Left forelimb (tissue), 1 donor: Measurements from ENCODE around the gene PSMG3.
"Not testable (repeated sequence)": the region's sequence is repeated elsewhere in the genome, so short reads cannot be mapped to it uniquely, and the experiment has no call there.

Experiments
- DNase-seq: peaks from one replicate; pipeline ENCODE4 v3.0.0-alpha.2; 2018; ENCODE audit warnings: low spot score

PSMG3 gene

GRCh38 chr7:1596181-1597043 lies 26.6 kb upstream of the PSMG3 start:
- DNase-seq, result no peak

DNA sequence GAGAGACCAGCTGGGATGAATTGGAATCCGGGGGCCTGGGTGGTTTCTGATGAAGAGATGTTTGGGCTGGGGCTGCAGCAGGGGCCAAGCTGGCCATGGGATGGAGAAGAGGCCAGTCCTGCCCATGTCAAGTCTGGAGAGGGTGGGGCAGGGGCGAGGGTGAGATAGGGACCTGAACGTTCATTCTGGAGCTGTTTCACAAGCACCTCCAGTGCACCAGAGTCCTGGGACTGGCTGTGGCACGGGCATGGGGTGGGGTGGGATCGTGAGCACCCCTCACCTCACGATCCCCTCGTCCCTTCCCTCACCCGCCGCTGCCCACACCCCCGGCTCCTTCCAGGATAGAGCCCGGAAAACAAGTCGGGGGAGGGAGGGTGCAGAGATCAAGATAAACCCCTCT lies 25.8 kb upstream of the PSMG3 start:
- no peak for DNase-seq

DNA sequence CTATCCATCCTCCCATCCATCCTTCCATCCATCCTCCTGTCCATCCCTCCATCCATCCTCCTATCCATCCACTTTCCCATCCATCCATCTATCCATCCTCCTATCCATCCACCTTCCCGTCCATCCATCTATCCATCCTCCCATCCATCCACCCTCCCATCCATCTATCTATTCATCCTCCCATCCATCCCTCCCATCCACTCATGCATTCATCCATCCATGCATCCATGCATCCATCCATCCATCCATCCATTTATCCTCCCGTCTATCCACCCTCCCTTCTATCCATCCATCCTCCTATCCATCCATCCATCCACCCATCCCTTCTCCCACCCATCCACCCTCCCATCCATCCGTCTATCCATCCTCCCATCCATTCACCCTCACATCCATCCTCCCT lies 25.2 kb upstream of the PSMG3 start:
- no peak for DNase-seq

GRCh38 chr7:1593904-1594421 lies 24.1 kb upstream of the PSMG3 start:
- no peak for DNase-seq

DNA sequence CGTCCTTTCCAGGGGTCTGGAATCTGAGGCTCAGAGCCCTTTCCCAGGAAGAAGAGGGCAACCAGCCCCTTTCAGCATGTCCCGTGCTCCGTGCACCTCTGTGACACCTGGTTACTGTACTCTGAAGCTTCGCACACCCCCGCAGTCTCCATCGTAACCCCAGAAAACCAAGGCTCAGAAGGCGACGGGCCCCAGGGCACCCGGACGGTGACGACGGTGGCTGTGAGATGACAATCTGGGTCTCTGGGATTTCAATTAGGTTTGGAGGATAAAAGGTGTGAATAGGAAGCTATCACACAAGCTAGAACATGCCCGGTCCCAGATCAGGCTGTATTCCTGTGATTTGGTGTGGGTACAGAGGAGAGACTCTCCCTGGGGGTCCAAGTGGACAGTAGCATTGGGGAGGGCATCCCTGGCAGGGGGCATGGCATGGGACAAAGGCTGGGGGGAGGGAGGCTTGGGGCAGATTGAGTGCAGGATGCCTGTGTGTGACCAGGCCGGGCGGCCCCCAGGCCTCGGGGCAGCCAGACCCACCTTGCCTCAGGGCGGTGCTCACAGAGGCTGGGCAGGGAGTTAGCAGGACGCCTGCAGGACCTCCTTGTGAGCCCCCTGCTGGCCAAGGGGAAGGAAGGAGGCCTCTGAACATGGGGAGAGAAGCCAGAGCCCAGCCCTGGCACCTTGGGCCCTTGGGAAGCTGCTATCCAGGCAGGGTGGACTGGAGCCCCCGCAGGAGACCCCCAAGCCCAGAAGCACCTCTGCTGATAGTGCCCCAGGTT lies 23.4 kb upstream of the PSMG3 start:
- no peak for DNase-seq

GRCh38 chr7:1592299-1592871 lies 22.6 kb upstream of the PSMG3 start:
- no peak for DNase-seq

DNA sequence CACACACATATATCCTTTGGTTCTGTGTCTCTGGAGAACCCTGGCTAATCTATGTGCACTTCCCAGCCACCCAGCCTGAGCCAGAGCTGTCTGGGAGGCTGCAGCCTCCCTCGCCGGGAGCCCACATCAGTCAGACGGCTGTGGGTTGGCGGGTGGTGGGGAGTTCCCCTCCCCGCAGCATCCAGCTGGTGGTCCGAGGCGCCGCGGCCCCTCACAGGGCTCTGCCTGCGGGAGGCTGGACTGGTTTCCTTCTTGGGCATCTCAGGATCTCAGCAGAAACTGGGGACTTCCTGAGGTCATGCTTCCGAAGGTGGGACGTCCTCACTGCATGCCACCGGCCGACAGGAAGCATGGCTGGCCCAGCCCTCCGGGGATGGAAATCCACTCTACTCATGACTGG lies 22.0 kb upstream of the PSMG3 start:
- no peak for DNase-seq

GRCh38 chr7:1591396-1591795 lies 21.6 kb upstream of the PSMG3 start:
- no peak for DNase-seq

DNA sequence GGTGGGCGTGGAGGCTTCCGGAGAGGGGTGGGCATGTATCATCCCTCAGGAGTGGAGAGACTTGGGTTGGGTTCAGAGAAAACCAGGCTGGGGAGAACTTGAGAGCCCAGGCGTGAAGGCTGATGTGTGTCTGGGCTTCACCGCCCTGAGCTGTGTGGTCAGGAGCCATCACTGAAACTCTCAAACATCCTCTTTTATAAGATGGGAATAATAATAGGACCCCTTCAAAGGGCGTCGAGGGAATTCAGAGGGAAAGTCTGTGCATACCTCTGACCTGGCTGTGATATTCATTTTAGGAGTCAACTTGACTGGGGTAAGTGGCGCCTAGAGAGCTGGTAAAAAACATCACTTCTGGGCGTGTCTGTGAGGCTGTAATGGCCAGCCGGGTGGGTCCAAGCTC lies 21.1 kb upstream of the PSMG3 start:
- no peak for DNase-seq

- no peak for DNase-seq
Observed at GRCh38 chr7:1590476-1590875, 20.6 kb upstream of the PSMG3 start.

DNA sequence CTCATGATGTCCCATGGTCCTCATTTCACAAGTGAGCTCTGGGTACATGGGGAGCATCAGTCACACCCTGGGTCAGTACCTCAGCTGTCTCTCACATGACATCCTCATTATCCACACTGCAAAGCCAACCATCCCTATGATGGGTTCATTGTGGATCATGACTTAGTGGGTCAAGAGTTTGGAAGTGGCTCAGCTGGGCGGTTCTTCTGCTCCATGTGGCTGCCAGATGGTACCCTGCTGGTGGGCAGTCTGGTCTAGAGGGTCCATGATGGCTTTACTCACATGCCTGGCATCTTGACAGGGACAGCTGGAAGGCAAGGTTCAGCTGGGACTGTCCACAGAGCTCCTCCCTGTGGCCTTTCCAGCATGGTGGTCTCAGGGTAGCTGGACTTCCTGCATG lies 19.1 kb upstream of the PSMG3 start:
- no peak for DNase-seq

GRCh38 chr7:1587738-1588137 lies 17.9 kb upstream of the PSMG3 start:
- no peak for DNase-seq

DNA sequence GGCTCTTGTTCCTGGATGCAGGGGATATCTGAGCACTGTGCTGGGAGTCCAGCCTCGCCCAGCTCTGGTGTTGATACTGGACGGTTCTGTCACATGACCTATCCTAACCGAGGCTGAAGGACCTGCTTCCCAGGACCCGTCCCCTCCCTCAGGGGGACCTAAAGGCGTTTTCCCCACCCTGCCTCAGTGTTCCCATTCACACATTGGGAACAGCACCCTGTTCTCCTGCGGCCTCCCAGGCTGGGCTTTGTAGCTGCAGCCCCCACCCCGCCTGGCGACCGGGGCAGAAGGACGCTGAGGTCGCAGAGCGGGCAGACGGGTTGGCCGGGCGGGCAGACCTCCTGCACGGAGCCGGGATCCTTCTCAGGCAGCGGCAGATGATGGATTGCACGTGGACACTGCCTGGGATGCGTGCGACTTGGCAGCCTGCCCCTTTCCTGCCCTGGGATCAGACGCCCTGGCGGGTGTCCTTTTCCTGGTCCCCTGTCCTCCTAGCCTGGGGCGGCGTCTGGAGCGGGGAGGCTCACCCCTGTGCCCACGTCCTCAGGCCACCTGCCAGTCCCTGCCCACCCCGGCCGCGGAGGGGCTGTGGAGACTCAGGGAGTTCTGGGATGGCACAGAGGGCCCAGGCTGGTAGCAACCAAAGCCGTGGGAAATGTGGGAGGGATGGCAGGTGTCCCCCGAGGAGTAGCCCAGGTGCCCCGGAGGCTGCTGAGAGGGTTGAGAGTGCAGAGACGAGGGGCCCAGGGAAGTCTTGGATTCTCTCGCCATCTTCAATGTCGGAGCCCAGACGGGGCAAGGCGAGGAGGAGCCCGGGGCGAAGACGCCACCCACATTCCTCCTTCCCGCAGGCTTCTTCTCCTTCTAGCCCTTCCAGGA lies 17.2 kb upstream of the PSMG3 start:
- no peak for DNase-seq

- no peak for DNase-seq
Observed at GRCh38 chr7:1586126-1586826, 16.4 kb upstream of the PSMG3 start.

DNA sequence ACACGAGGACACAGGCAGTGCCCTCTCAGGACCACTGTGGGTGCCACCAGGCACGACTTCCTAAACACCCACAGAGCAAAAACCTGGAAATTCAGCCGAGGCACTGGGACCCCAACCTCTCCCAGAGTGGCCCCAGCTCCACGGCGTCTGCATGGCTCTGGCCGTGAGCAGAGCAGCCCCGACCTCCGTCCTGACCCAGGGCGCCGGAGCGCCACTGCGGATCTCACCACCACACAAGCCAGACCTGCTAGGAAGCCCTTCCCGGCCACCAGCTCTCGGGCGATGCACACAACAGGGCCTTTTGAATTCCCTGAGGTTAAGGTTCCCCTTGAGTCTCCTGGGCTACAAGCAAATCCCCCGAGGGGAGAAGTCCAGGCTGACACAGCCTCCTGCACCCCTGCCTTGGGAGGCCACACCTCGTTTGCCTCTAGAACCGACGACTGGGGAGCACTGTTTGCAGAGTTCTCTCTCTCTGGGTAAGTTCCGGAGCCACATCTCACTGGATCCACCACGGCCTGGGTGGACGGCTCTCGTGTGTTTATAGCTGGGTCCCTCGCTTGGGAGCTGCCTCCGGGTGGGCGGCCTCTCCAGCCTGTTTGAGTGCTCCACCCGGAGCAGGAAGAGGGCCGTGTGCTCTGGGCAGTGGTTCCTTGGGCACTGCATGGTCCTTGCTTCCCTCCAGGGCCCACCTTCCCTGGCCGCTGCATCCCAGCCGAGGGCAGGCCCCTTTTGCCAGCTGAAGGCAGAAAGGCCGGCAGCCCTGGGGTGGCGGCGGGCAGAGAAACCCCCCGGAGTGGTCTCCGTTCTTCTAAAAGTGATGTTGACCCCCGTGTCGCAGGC lies 15.5 kb upstream of the PSMG3 start:
- no peak for DNase-seq

- no peak for DNase-seq
Observed at GRCh38 chr7:1584700-1585099, 14.9 kb upstream of the PSMG3 start.

GRCh38 chr7:1583241-1583930 lies 13.6 kb upstream of the PSMG3 start:
- DNase-seq, result not testable (repeated sequence)

DNA sequence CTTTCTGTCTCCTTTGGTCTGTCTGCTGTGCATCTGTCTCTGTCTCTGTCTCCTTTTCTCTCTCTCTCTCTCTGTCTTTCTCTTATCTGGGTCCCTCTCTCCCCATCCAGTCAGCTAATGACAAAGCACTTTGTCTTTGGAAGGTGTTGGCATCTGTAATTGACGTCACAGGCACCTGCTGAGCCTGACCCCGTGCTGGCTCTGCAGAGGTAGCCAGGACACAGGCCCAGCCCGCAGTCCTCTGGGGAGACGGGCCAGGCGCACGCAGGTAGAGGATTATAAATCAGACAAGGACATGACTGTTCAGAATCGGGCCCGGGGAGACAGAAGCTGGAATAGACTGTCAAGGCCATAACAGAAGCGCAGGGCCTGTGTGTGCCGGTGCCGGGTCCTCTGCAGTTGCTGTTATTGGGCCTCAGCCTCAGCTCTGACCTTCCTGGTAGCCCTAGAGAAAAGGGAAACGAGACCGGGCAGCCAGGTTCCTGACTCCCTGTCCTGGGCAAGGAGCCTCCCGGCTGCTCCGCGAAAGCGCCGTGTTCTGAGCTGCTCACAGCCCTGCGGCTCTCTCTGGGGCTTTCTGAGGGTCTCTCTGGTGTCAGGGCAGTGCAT lies 10.7 kb upstream of the PSMG3 start:
- no peak for DNase-seq
